GM19397 (cell line): Measurements from ENCODE around the gene ZIC2.

Experiments
- ATAC-seq: cut with Tn5 transposase; IDR thresholded peaks from one replicate; pipeline ENCODE4 v1.9.1; 2021; ENCODE audit warnings: mild to moderate bottlenecking, moderate library complexity; ENCODE audit not compliant: unreplicated experiment

Gene ZIC2

GRCh38 chr13:99984461-99985240 is 3.1 kb downstream of the ZIC2 start:
- ATAC-seq, result no peak

- ATAC-seq, result no peak
Measured at GRCh38 chr13:99985241-99985874, 3.8 kb downstream of the ZIC2 start.

- ATAC-seq, result no peak
Measured at GRCh38 chr13:99985886-99986527, 4.4 kb downstream of the ZIC2 start.

GRCh38 chr13:99986741-99987140 is 5.2 kb downstream of the ZIC2 start:
- ATAC-seq, result no peak

- no peak for ATAC-seq
Measured at GRCh38 chr13:99987154-99988019, 5.8 kb downstream of the ZIC2 start.

GRCh38 chr13:99988529-99989275 is 7.1 kb downstream of the ZIC2 start:
- no peak for ATAC-seq

GRCh38 chr13:99989276-99990125 is 7.9 kb downstream of the ZIC2 start:
- ATAC-seq, result no peak

- ATAC-seq, result no peak
Measured at GRCh38 chr13:99990126-99990977, 8.8 kb downstream of the ZIC2 start.

GRCh38 chr13:99991013-99991827 is 9.6 kb downstream of the ZIC2 start:
- no peak for ATAC-seq

GRCh38 chr13:99991828-99992775 is 10.5 kb downstream of the ZIC2 start:
- ATAC-seq, result no peak

- ATAC-seq, result no peak
Measured at GRCh38 chr13:99992949-99993351, 11.4 kb downstream of the ZIC2 start.

- ATAC-seq, result no peak
Measured at GRCh38 chr13:99993660-99994637, 12.4 kb downstream of the ZIC2 start.

GRCh38 chr13:99994638-99995020 is 13.0 kb downstream of the ZIC2 start:
- ATAC-seq, result no peak

GRCh38 chr13:99995104-99995588 is 13.6 kb downstream of the ZIC2 start:
- ATAC-seq, result no peak
